Measurements from ENCODE around the gene WDFY2.
"Not testable (repeated sequence)": the region's sequence is repeated elsewhere in the genome, so short reads cannot be mapped to it uniquely, and the experiment has no call there.

Gene WDFY2

GRCh38 chr13:51583875-51584730 lies at the start of gene WDFY2:
Gene WDFY2, plus strand, starts transcription at chr13:51584462. Its CDS starts 226 bp downstream, at chr13:51584688.
- peak; percentile 99 for DNase-seq

- no peak for DNase-seq
These were observed 45.6 kb upstream of the WDFY2 start for GRCh38 chr13:51538591-51539179.

- no peak for DNase-seq
These were observed 44.4 kb upstream of the WDFY2 start for GRCh38 chr13:51539887-51540286.

- DNase-seq = no peak
These were observed 43.2 kb upstream of the WDFY2 start for GRCh38 chr13:51541037-51541436.

GRCh38 chr13:51541809-51542258 lies 42.4 kb upstream of the WDFY2 start:
- no peak for DNase-seq

- no peak for DNase-seq
These were observed 41.7 kb upstream of the WDFY2 start for GRCh38 chr13:51542346-51543242.

- not testable (repeated sequence) for DNase-seq
These were observed 38.8 kb upstream of the WDFY2 start for GRCh38 chr13:51545446-51545845.

GRCh38 chr13:51547425-51548176 lies 36.7 kb upstream of the WDFY2 start:
- DNase-seq = no peak

- DNase-seq = no peak
These were observed 35.2 kb upstream of the WDFY2 start for GRCh38 chr13:51549050-51549449.

- no peak for DNase-seq
These were observed 34.7 kb upstream of the WDFY2 start for GRCh38 chr13:51549593-51549992.

- DNase-seq = no peak
These were observed 34.1 kb upstream of the WDFY2 start for GRCh38 chr13:51550151-51550550.

- DNase-seq = no peak
These were observed 32.8 kb upstream of the WDFY2 start for GRCh38 chr13:51551416-51551815.

GRCh38 chr13:51552027-51552426 lies 32.2 kb upstream of the WDFY2 start:
- no peak for DNase-seq

- no peak for DNase-seq
These were observed 30.7 kb upstream of the WDFY2 start for GRCh38 chr13:51553531-51553930.

- DNase-seq = no peak
These were observed 27.5 kb upstream of the WDFY2 start for GRCh38 chr13:51556740-51557139.

- no peak for DNase-seq
These were observed 26.8 kb upstream of the WDFY2 start for GRCh38 chr13:51557438-51557837.

GRCh38 chr13:51557875-51558612 lies 26.2 kb upstream of the WDFY2 start:
- DNase-seq = no peak

- no peak for DNase-seq
These were observed 24.1 kb upstream of the WDFY2 start for GRCh38 chr13:51559946-51560735.

GRCh38 chr13:51562011-51562671 lies 22.1 kb upstream of the WDFY2 start:
- peak; percentile 26 for DNase-seq

- no peak for DNase-seq
These were observed 20.0 kb upstream of the WDFY2 start for GRCh38 chr13:51564252-51564651.
